ENCODE results near the gene TRIM66.

The TRIM66 gene

GRCh38 chr11:8682303-8683114 is at the start of gene TRIM66, which contains the start of gene RPL27A:
Gene TRIM66 (minus strand): TSS chr11:8682665. CDS start chr11:8672274, 10,391 bp downstream.
Gene RPL27A (plus strand): TSS chr11:8682792. CDS start chr11:8682814, 22 bp downstream.
- peak; percentile 81 for DNase-seq

- no peak for DNase-seq
Measured at GRCh38 chr11:8731647-8732323, 49.3 kb upstream of the TRIM66 start.

- no peak for DNase-seq
Measured at GRCh38 chr11:8730697-8731020, 48.2 kb upstream of the TRIM66 start.

GRCh38 chr11:8729837-8730696 is 47.6 kb upstream of the TRIM66 start:
- DNase-seq, result no peak

- DNase-seq, result no peak
Measured at GRCh38 chr11:8729067-8729466, 46.6 kb upstream of the TRIM66 start.

GRCh38 chr11:8728563-8728962 is 46.1 kb upstream of the TRIM66 start:
- no peak for DNase-seq

GRCh38 chr11:8726395-8726794 is 43.9 kb upstream of the TRIM66 start:
- DNase-seq, result no peak

- DNase-seq, result no peak
Measured at GRCh38 chr11:8724682-8725081, 42.2 kb upstream of the TRIM66 start.

GRCh38 chr11:8723711-8724110 is 41.2 kb upstream of the TRIM66 start:
- no peak for DNase-seq

GRCh38 chr11:8722809-8723208 is 40.3 kb upstream of the TRIM66 start:
- no peak for DNase-seq

- no peak for DNase-seq
Measured at GRCh38 chr11:8721609-8722500, 39.4 kb upstream of the TRIM66 start.

GRCh38 chr11:8720868-8721608 is 38.6 kb upstream of the TRIM66 start:
- DNase-seq, result peak; percentile 2

GRCh38 chr11:8720352-8720751 is 37.9 kb upstream of the TRIM66 start:
- no peak for DNase-seq

GRCh38 chr11:8719721-8720120 is 37.3 kb upstream of the TRIM66 start:
- DNase-seq, result no peak

- DNase-seq, result no peak
Measured at GRCh38 chr11:8719211-8719649, 36.8 kb upstream of the TRIM66 start.

- DNase-seq, result no peak
Measured at GRCh38 chr11:8717876-8718753, 35.6 kb upstream of the TRIM66 start.

- no peak for DNase-seq
Measured at GRCh38 chr11:8717544-8717875, 35.0 kb upstream of the TRIM66 start.

- no peak for DNase-seq
Measured at GRCh38 chr11:8715501-8715900, 33.0 kb upstream of the TRIM66 start.

GRCh38 chr11:8714622-8715225 is 32.3 kb upstream of the TRIM66 start:
- no peak for DNase-seq

- DNase-seq, result no peak
Measured at GRCh38 chr11:8713760-8714454, 31.4 kb upstream of the TRIM66 start.
